NCI-H748 (cell line): ENCODE data around the gene DCHS2.

Experiments
- DNase-seq: peaks from one replicate; lab custom pipeline; 2025; ENCODE audit not compliant: unreplicated experiment; lab: John Stamatoyannopoulos, UW

The DCHS2 gene

DNA sequence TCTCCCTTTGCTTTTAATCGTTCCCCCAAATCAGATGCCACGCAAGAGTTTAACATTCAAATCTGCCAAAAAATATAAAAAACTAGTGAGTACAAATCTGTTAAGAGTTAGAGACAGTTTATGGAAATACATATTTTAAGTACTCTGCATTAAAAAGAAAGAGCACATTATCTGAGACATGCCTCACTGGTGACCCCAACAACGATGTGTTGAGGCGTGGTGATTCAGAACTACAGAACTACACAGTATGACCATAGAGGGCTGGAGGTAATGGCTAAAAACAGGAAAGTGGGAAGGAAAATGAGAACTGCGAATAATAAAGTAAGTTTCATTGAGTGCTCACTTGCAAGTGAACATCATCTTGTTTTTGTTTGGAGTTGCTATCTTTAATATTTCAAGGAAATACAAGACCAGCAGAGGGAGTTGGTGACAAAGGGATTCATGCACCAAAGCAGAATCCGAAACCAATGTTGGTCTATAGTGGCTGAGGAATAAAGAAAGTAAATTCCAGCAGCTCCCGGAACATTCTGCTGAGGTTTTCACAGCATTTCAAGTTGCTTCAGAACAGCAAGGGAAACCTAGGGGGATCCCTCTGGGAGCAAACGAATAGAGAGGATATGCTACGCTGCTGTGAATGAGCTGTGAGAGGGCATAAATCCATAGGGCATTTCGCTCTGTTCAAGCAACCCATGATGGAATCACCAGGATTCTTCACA, 92.2 kb downstream of the DCHS2 start:
- peak; percentile 39 for DNase-seq

DNA sequence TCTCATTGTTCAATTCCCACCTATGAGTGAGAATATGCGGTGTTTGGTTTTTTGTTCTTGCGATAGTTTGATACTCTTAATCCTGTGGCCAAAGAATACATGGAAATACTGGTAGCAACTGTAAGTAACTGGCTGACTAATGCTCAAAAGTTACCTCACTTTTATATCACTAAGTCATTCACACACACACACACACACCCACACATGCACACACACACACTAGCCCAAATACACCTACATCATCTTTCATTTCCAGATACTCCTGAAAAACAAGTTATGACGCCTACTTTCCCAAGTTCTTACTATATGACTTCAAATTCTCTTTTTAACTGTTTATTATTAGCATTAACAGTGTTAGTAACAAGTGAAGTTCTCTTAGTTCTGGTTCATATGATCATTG, 101.3 kb downstream of the DCHS2 start:
- DNase-seq: no peak

DNA sequence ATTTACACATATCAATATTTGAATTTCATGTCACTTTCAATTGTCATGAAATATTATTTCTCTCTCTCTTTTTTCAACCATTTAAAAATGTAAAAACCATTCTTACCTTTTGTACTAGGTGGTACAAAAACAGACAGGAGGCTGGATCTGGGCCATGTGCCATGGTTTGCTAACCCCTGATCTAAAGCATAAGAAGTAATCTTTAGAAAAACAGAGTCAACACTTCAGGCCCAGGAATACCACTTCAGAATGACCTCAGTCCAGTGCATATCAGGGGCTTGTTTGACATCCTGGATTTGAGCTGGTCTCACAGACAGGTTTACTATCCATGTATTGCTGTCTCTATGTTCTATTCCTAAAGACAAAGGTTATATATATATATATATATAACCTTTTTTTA, 102.5 kb downstream of the DCHS2 start:
- DNase-seq: no peak

DNA sequence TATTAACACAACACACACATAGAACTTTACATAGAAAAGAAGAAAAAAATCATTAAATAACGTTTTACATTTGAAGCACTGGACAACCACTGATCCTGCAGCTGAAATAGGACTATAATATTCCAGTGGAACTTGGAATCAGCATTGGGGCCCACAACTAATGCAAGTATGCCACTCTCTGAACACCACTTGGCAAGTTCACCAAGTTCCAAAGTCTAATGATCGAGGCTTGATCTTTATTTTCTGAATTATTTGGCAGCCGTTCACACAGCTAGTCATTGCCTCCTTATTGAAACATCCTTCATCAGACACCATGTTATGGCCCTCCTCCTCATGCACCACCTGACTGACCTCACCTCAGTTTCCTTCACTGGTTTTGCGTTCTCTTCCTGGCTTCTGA, 107.6 kb downstream of the DCHS2 start:
- DNase-seq: no peak

DNA sequence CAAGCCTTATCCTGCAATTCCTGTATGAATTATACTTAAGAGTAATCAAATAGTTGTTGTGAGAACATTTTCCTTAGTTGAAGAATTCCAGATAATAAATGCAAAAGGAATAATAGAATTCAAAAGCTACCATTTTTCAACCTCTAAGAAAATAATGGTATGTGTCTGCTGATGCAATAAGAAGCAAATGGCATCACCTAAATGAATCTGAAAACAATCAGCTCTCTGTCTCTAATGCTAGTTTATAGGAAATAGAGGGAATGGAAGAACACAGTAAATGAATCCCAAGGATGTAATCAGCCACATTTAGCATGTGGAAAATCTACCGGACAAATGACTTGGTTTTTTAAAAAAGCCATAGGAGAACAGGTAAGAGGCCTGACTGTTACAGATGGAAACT, 115.1 kb downstream of the DCHS2 start:
- DNase-seq: no peak

DNA sequence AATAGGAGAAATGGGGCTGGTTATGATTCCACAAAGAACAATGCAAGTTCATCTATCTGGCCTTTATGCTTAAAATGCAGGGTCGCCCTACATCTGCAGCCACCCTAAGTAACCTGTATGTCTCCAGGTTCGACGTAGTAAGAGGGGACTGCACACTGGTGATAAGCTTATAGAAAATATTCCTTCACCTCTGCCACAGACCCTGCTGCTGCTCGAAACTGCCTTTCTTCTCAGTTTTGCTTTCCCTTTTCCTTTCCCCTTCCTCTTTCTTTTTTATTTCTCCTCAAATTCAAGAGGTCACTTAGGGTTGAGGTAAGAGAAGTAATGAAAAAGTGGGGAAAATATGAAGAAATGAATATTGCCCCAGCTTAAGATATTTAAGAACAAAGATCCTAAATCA, 123.5 kb downstream of the DCHS2 start:
- DNase-seq: no peak

DNA sequence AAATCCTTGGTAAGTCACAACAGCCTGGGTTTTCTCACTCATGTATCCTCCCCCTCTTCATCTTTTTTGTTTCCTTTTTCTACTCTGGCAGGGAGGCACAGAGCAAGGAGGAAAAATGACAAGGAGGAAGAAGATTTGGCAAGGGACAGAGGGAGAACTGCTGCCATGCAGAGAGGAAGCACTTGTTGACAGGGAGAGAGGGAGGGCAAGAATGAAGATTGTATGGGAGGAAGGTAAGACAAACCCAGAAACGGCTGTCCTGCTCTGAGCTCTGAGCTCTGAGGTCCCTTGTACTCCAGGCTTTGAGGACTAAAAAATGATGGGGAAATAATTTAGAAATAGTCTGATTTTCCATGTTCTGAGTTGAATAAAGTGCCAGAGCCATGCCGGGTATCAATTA, 123.9 kb downstream of the DCHS2 start:
- no peak for DNase-seq

DNA sequence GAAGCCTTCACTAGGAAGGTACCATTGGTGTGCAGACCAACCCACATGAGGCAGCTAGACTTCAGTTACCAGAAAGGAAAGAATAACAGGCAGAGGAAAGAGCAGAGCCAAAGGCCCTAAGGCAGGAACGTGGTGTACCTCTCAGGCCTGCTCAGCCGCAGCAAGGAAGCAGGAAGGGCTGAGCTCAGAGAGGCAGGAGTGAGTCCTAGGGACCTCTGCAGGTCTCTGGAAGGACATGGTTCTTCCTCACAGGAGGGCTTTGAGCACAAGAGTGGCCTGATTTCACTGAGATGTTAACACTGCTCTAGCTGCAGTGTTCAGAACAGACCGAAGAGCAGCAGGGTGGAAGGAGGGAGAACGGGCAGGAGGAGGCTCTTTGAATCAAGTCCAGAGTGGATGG, 124.6 kb downstream of the DCHS2 start:
- no peak for DNase-seq

DNA sequence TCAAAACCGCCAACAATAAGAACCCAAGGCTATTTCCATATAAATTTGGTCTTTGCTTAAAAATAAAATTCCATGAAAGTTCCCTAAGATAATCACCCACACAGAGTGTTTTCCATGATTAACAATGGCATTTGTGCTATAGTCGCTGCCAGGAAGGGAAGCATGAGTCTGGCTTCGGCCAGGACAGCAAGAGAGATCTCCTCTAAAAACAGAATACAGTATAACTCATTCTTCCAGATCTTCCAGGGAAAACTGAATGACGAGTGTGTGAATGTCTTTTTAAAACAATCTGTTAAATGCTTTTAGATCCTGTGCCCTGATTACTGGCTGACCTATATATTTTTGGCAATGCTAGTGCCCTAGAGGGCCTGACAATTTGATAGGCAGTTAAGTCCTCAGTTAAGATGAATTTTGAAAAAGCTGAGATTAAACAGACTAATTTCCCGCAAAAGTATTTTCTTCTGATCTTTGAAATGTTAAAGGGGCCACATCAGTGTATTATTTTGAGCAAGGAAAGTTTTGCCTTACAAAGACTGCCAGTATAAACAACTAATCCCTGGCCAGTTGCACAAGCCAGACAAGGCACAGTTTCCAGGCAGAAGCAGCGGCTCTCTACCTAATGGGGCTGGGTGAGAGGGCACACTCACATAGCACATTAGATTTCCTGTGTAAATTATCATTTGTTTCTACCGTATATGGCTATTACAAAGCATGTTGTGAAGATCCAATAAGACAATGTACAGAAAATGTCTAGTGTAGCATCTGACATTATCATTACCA, 127.3 kb downstream of the DCHS2 start:
- no peak for DNase-seq

DNA sequence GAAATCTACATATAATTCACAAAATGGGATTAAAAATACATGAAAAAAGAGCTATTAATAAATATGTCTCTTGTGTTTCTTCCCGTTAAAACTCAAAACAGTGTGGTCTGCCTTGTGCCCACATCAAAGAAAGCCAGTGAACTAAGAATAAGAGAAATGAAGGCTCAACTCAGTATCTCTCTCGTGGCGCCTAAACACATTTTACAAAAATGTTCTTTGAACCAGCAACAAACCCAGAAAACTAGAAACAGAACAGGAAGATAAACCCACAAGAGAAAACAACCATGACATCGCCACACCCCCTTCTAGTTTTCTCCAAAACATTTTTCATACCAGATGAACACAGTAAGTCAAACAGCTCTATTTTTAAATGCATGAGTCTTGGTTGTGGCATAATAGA, 130.1 kb downstream of the DCHS2 start:
- DNase-seq: no peak

DNA sequence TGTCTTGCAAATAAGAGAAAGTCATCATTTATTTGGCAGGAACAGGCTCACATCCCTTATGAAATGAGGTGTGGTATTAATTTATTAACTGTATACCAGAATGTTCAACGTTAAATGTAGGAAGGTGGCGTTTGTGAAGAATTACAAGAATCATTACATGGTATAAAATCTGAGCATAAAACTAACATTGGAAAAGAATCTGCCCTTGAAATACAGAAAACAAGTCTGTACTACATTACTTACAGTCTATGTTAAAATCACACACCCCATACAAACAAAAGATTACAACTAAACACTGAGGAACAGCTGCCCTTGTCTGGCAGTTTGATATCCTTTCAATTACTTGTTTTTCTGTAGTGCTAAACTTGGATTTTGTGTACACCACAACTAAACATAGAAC, 131.1 kb downstream of the DCHS2 start:
- DNase-seq: no peak

DNA sequence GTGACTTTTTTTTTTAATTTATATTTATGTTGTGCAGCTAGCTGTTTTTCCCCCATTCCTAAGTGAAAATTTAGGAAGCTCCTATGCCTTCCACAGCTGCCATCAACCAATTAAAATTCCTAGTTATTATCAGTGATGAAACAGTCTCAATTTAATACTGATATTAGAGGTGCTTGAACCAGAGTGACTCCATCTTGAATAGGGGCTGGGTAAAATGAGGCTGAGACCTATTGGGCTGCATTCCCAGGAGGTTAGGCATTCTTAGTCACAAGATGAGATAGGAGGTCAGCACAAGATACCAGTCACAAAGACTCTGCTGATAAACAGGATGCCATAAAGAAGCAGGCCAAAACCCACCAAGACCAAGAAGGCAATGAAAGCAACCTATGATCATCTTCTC, 136.7 kb downstream of the DCHS2 start:
- DNase-seq: no peak

DNA sequence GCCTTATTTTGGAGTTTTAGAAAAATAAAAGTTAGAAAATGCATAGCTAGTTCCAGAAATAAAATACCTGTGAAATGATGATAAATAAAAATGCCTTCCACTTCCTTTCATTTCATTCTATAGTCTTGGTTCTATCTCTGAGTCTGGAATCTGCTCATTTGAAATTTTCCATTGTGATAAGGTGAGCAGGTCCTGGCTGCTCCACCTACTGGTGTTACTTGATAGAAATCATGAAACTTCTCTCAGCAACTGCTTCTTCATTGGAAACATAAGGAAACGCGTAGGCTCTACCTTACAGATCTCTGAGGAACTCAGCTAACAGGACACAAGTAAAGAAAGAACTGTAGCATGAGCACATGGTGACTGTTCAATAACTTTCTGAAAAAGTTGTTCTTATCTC, 141.8 kb downstream of the DCHS2 start:
- DNase-seq: no peak

DNA sequence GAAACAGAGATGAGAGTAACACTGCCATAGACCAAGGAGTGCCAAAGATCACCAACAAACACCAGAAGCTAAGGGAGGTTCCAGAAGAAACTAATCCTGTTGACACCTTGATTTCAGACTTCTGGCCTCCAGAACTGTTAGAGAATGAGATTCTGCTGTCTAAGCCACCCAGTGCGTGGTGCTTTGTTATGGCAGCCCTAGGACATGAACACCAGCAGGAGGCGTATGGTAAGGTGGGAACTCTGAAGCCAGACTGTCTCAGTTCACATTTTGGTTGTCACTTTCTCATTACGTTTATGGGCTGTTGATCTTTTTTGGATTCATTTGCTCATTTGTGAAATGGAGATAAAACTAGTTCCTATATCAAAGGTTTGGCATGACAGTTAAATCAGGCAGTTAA, 142.9 kb downstream of the DCHS2 start:
- DNase-seq: no peak

DNA sequence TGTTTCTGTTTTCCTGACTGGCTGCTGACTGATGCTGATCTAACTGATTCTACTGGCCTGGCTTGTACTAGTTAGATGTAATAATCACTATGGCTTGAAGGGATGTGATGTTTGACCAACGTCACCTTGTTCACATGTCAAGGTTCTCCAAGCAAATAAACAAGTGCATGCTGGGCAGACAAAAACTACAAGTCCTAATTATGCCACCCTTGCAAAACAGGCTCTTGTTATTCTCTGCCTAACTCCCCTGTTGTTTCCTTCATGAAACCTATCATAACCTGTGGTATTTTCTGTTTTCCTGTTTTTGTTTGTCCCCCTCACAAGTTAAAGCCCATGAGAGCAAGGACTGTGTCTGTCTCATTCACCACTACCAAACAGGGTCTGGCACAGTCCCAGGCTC, 146.2 kb downstream of the DCHS2 start:
- DNase-seq: no peak

DNA sequence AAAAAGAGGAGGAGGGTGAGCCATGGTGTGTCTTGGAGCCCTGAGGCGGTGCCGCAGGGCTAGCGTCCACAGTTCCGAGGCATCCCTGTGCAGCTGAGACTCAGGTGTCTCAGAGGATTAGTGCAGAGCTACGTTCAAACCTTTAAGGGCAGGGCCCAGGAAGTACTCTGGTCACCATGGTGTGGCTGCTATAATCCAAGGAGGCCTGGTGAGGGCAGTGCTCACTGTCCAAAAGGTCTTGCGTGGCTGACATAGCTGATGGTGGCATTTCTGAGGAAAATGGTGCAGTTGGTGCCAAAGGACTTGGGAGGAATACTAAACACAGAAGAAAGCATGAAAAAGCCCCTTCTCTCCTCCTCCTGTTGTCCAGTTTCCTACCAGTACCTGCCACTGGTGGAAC, 146.9 kb downstream of the DCHS2 start:
- no peak for DNase-seq

DNA sequence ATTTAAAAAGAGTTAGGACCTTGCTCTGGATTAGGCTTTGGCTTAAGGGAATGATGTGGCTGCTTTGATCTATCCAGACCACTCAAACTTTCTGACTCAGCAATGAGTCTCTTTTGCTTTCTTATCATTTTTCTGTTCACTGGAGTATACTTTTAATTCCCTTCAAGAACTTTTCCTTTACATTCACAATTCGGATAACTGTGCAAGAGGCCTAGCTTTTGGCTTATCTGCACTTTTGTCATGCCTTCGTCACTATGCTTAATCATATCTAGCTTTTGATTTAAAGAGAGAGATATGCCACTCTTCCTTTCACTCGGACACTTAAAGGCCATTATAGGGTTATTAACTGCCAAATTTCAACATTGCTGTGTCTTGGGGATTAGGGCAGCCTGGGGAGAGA, 147.9 kb downstream of the DCHS2 start:
- DNase-seq: no peak

DNA sequence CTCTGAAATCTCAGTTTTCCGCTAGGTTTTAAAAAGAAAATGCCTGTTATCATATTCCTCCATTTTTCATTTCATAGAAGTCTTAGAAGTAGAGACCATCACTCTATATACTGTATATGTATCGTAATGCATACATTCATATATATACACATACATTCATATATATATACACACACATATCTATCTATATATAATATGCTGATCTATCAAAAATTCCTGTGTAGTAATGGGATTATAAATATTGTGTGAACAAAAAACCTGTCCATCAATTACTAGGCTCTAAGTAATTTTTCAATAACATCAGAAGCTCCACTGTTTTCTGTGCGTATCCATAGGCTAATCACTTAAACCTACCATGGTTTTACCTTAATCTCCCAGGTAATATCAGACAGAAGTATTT, 150.2 kb downstream of the DCHS2 start:
- no peak for DNase-seq

DNA sequence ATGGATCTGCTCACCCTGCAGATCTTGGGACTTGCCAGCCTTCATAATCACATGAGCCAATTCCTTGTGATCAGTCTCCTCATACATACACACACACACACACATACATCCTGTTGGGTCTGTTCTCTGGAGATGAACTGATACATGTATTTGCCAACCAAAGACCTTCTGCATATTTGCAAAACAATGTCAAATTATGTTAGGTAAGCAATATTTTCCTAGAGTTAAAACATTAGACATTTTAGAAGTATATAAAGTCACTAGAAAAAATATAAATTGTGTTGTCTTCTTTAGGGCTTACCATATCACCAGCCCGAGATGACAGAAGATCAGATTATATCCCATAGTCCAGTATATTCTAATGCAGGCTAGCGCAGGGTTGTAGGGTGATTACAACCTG, 156.0 kb downstream of the DCHS2 start:
- DNase-seq: no peak

DNA sequence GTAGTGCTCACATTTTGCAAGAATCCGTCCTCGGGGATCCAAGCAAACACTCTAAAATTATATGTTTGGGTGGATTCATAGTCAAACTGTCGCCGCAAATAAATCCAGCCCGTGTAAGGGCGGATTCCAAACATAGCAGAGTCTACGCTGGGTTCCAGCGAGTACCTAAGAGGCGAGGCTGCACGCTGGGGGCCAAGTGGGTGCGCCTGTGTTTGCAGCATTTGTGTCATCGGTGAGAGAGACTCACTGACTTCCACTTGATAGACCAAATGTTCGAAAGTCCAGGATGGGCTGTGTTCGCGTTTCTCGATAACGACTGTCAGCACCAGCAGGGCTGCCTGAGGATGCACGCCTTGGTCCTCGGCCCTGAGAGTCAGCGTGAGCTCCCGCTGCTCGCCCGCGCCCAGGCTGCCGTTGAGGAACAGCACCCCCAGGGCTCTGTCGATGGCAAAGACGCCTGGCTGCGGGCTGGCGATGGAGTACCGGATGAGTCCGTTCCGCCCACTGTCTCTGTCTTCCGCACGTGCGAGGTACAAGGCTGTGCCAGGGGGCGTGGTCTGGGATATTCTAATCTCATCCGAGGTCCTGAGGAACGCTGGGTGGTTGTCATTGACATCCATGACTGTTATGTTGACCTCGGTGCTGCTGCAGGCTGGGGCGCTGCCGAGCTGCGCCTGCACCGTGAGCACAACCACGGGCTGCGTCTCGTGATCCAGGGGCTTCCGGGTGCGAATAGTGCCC, 158.7 kb downstream of the DCHS2 start:
- peak; percentile 62 for DNase-seq

DNA sequence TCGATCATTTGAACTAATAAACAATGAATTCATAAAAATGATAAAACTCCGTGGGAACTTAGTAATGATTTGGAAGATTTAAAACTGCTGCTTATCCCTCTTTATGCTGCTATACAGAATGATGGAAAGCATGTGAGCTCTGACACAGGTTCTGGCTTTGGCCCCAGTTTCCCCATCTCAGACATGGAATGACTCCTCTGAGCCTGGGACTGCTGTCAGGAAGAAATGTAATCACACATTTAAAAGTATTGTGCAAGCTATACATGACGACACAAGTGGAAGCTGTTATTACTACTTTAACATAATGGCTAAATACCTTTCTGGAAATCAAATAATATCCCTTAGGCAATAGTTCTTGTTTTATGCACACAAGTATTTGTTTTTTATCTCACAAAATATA, 161.7 kb downstream of the DCHS2 start:
- no peak for DNase-seq

DNA sequence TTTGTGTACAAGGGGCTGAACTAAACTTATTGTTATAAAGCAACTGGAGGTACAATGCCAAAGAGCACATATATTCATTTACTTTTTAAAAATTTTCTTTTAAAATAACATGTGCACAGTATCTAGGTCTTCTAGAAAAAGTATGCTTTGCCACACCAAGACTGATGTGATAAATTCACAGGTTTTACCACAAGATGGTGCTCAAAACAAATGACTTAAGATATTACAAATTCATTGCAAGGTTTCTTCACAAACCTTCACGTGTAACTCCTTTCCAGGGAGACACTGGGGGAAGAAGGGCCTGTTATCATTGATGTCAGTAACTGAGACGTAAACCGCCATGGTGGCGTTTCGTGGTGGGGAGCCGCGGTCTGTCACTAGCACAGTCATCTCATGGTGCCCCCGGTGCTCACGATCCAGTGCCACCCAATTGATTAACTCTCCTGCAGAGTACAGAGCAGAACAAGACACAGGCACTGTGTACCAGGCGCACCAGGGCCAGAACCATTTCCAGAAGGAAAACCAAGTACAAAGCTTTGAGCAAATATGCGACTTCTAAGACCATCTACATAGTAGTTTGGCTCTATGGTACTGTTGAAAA, 162.2 kb downstream of the DCHS2 start:
- DNase-seq: peak; percentile 32
